ENCODE data around the gene FNTB.

Gene FNTB

GRCh38 chr14:64952598-64953309 is 33.9 kb upstream of the FNTB start:
- no peak for DNase-seq (ENCODE audit: low read depth in 4 of 4, low spot score in 1 of 4)

DNA sequence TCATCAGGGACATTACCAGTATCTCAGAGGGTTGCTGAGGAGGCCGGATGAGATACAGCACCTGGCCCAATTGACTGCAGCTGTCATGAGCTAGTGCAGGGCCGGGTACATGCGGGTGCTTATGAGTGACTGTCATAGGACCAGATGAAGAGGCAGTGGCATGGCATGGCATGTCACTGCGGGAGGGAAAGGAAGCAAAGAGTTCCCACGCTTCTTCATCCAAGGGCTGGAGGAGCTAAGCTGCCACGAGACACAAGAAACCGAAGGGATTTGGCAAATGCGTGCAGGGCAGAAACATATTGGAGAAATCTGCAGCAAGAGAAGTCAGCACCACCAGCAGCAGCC is 33.4 kb upstream of the FNTB start:
- DNase-seq (ENCODE audit: low read depth in 4 of 4, low spot score in 1 of 4) = no peak

GRCh38 chr14:64953661-64954060 is 33.0 kb upstream of the FNTB start:
- DNase-seq (ENCODE audit: low read depth in 4 of 4, low spot score in 1 of 4) = no peak

DNA sequence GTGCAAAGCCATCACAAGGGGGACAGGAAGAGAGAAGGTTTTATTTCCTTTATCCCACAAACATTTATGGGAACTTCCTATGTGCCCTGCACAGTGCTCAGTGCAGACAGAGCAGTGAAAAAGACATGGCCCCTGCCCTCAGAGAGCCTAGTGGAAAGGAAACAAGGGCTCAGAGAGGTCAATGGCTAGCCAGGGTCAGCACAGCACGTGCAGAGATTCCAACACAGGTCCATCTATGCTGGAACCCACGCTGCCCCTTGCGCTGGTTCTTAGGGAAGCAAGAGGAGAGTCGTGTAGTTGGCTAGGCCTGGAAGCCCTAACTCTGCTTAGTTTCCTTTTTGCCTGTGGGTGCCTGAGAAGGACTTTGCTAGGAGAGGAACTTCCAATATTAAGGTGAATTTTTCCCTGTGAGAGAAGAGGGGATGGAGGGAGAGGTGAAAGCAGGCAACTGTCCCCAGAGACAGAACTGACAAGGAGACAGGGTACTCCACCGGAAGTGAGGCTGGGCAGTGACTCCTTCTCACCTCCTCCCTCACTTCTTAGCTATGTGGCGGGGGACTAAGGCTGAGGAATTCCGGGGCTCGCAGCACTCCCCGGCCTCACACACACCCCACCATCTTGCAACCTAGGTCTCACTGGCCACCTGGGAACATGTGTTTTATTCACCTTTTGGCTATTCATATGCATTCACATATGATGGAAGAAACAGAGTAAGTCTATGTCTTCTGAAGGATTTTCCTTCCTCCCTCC is 32.0 kb upstream of the FNTB start:
- no peak for DNase-seq (ENCODE audit: low read depth in 4 of 4, low spot score in 1 of 4)

GRCh38 chr14:64955297-64955696 is 31.4 kb upstream of the FNTB start:
- DNase-seq (ENCODE audit: low read depth in 4 of 4, low spot score in 1 of 4) = no peak

DNA sequence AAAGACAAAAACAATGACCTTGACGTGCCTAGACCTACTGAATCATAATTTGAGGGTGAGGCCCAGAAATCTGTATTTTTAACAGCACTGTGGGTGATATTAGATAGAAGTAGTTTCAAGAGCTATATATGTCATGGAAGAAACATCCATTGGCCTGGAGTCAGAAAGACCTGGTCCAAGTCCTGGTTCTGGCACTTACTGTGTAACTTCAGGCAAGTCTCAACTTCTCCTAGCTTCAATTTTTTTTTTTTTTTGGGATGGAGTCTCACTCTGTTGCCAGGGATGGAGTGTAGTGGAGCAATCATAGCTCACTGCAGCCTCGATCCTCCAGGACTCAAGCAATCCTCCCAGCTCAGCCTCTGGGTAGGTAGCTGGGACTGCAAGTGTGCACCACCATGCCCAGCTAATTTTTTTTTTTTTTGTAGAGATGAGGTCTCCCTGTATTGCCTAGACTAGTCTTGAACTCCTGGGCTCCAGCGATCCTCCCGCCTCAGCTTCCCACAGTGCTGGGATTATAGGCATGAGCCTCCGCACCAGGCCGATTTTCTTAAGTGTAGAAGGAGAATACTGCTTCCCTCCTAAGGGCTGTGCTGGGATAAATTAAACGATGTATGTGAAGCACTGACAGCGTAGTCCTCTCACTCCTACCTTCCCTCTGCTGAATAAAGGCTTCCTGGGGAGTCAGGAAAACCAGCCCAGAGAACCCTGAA is 29.8 kb upstream of the FNTB start:
- DNase-seq (ENCODE audit: low read depth in 4 of 4, low spot score in 1 of 4) = no peak

GRCh38 chr14:64958201-64958600 is 28.5 kb upstream of the FNTB start:
- DNase-seq (ENCODE audit: low read depth in 4 of 4, low spot score in 1 of 4) = no peak

GRCh38 chr14:64958743-64959142 is 28.0 kb upstream of the FNTB start:
- no peak for DNase-seq (ENCODE audit: low read depth in 4 of 4, low spot score in 1 of 4)

DNA sequence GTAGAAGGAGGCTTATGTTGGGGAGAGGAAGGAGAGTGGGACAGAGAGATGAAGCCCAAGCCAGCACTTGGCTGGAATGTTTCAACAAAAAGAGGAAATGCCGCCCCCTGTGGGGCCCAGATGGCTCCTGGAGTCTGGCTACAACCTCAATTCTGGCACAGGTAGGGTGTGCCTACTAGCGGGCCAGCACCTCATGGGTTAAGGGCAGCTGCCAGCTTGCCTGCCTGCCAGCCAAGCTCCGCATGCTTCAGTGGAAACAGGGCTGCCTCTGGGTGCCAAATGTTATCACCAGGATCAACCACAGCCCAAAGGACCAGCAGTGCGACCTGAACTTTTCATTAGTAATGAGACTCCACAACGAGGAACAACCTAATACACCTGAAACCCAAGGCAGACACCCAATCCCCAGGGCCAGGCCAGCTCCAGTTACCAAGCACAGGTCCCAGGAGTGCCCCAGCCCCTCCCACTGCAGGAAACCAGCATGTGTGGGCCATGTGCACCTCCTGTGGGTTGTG is 25.9 kb upstream of the FNTB start:
- DNase-seq (ENCODE audit: low read depth in 4 of 4, low spot score in 1 of 4) = no peak

GRCh38 chr14:64963611-64964010 is 23.1 kb upstream of the FNTB start:
- no peak for DNase-seq (ENCODE audit: low read depth in 4 of 4, low spot score in 1 of 4)

DNA sequence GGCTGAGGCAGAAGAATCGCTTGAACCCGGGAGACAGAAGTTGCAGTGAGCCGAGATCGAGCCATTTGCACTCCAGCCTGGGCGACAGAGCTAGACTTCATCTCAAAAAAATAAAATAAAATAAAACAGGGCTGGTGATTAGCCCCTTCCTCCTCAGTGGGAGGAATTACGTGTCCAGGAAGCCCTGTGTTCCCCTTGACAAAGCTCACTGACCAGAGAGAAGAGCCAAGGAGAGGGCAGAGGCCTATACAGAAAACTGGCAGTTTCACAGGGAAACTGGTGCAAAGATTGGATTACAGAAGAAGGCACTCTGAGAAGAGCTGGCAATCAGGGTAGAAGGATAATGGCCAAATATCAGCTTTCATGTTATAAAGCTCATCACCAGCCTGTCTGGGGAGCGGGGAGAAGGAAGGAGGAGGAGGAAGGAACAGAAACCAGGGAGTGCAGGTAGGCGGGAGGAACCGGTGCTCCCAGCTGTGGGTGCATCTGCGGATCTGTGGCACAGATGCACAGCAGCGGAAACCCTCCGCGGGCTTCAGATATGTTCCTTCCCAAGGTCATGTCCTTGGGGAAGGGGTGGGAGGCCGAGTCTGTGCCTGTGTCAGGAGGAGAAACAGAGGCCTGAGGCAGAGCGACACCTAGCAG is 21.2 kb upstream of the FNTB start:
- DNase-seq (ENCODE audit: low read depth in 4 of 4, low spot score in 1 of 4) = no peak

DNA sequence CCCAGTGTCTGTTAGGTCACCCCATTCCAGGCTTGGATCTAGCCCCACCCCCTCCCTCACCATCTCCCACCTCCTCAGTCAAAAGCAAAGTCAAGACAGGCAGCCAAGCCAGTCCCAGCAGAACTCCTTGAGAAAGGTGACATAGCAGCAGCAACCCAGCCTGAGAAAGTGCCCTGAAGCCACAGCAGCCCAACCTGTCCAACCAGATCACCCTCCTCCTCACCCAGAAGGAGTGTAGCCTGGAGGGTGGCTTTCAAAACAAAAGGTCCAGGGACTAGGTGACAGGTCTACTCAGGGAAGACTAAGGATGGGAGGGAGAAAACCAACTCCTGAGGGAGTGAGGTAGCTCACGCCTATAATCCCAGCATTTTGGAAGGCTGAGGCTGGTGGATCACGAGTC is 19.7 kb upstream of the FNTB start:
- no peak for DNase-seq (ENCODE audit: low read depth in 4 of 4, low spot score in 1 of 4)

DNA sequence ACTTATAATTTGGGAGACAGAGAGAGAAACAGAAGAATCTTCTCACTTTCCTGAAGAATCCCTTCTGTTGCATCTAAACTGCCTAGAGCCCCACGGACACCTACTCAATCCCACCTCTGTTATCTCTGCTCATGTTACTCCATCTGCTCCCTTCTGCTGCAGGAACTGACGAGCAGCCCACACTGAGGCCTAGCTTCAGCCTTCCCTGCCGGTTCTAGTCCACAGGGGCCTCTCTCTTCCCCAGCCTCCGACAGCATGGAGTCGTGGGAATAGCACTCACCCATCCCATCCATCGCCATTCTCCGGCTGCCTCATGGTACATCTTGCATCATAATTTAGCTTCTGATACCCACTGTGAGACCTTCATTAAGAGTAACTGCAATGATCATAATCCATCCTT is 18.5 kb upstream of the FNTB start:
- DNase-seq (ENCODE audit: low read depth in 4 of 4, low spot score in 1 of 4) = no peak

DNA sequence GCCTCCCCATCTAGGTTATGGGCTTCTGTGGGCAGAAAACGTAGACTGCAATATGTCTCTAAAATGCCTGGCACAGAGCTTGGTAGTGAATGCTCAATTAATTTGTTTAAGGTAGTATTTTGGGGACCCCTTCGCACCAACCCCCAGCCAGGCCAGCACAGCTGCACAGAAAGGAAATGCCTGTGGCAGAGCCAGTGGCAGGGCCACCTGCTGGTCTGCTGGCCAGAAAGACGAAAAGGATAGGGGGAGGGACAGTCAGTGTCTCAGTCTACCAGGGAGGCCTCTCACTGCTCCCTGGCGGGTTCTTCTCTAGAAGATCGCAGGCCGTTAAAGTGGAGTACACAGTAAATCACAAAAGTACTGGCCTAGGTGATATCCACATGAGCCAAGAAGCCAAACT is 18.0 kb upstream of the FNTB start:
- DNase-seq (ENCODE audit: low read depth in 4 of 4, low spot score in 1 of 4) = no peak

GRCh38 chr14:64970041-64970440 is 16.7 kb upstream of the FNTB start:
- DNase-seq (ENCODE audit: low read depth in 4 of 4, low spot score in 1 of 4) = no peak

- no peak for DNase-seq (ENCODE audit: low read depth in 4 of 4, low spot score in 1 of 4)
Measured at GRCh38 chr14:64970776-64971477, 15.8 kb upstream of the FNTB start.

DNA sequence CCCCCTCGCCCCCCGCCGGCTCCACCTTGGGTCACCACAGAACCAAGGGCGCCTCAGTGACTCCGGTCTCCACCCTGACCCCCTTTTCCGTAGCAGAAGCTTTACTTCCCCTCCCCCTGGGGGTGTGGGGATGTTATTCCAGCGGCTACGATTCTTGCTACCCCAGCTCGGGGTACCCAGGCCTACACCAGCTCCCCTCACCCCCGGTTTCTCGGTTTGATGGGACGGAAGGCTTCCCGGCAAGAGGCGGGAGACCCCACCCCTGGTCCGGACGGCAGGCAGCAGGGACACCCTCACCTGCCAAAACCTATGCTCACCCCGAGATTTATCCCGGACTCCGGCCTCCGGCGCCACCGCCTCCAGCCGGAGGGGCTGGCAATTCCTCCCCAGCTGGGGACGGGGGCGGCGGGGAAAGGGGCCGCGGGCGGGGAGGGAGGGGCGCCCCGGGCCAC is 15.2 kb upstream of the FNTB start:
- DNase-seq (ENCODE audit: low read depth in 4 of 4, low spot score in 1 of 4) = no peak

DNA sequence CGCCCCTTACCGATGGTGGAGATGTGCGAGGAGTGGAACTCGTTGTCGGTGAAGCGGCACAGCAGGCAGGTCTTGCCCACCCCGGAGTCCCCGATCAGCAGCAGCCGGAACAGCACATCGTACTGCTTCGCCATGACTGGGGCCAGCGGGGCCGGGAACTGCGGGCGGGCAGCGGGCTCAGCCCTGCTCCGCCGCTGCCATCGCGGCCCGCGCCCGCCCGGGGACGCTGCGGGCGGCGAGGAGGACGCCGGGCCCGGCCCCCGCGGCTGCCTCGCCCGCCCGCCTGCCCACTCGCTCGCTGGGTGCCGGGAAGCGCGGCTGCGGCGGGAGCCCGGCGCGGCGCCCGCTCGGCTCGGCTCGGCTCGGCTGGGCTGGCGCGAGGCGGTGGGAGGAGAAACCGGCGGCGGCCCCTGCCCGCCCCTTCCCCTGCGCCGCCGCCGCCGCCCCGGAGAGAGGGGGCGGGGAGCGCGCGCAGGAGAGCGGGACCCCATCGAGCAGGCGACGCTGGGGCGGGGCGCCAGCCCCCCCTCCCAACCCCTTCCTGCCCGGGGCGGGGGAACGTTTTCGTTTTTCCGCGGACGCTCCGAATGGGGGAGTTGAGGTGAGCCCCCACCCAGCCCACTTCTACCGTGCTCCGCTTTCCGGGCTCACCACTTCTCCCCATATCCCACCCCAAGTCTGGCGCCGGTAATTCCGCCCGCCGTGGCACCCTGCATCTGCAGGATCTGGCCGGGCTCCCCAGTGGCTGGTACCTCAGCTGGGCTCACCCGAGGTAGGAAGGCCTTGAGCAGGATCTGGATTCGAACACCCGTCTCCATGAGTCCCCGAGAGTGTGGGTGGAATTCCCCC is 14.5 kb upstream of the FNTB start, which contains the start of gene RAB15:
Gene RAB15 (minus strand): TSS at position 394 of the 849 bp plus-strand sequence. CDS start 260 bp downstream, at position 134.
- DNase-seq (ENCODE audit: low read depth in 4 of 4, low spot score in 1 of 4) = peak in 3 of 4 experiments; percentile 16 to 23 (median 22)

DNA sequence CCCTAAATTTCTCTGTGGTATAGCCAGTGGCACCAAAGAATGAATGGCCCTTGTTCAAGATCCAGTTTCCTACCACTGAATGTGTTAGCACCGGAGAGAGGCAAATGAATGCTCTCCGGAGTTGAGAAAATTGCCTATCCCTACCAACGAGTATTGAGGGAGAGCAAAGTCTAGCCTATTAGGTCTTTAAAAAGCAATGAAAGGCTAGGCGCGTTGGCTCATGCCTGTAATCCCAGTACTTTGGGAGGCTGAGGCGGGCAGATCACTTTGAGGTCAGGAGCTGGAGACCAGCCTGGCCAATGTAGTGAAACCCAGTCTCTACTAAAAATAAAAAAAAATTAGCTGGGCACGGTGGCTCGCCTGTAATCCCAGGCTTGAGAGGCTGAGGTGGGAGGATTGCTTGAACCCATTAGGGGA is 13.7 kb upstream of the FNTB start:
- no peak for DNase-seq (ENCODE audit: low read depth in 4 of 4, low spot score in 1 of 4)

DNA sequence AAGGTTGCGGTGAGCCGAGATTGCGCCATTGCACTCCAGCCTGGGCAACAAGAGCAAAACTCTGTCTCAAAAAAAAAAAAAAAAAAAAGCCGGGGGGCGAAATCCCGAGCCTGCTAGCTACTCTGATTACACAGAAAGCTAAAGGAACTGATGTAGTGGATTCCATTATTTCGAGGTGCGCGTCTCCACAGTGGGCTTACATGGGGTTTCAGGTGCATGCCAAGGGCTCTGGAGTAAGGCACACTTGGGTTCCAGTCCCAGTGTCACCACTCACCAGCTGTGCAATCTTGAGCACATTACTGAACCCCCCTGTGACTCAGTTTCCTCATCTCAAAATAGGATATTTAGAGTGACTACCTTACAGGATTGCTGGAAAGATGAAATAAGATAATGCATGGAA is 12.9 kb upstream of the FNTB start:
- no peak for DNase-seq (ENCODE audit: low read depth in 4 of 4, low spot score in 1 of 4)

All from stimulated activated CD4-positive, alpha-beta T cell treated with anti-CD3 and anti-CD28 coated beads, Interleukin-1b, Interleukin-23, amount 100 ng/mL, for 24 hours (primary cell).